Measurements from ENCODE around the gene CCNJL.

CCNJL gene

DNA sequence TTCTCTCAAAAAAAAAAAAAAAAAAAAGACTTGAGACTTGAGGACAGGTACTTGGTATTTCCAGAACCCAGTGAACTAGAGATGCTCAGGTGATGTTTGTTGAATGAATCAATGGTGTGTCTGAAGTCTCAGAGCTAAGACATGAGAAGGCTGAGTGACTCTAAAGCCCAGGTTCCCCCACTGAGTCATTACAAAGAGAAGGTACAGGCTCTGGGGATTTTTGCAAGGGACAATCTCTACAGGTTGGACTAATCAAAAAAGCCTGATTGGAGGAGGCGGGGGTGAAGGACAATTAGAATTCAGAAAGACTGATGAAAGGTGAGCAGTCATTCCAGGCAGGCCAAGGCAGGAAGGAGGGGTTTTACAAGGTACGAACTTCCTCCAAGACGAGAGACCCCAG lies 91.3 kb downstream of the CCNJL start:
- DNase-seq (ENCODE audit: low read depth): no peak

DNA sequence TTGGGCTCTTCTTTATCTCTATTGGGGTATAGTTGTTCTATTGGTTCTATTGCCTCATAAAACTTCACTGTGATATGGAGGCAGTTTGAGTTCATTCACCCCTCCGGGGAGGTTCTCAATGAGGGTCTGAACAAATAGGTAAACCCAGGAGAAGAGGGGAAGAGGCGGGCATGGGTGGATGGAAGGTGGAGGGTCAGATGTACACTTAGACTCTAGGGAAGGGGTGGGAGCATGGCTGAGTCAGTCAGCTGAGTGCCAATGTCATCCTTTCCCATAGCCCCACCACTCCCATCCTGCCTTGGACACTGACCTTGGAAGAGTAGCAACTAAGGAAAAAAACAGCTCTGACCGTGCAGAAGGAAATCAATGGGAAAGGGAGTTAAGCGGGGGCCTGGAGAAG lies 93.0 kb downstream of the CCNJL start:
- DNase-seq (ENCODE audit: low read depth): no peak

DNA sequence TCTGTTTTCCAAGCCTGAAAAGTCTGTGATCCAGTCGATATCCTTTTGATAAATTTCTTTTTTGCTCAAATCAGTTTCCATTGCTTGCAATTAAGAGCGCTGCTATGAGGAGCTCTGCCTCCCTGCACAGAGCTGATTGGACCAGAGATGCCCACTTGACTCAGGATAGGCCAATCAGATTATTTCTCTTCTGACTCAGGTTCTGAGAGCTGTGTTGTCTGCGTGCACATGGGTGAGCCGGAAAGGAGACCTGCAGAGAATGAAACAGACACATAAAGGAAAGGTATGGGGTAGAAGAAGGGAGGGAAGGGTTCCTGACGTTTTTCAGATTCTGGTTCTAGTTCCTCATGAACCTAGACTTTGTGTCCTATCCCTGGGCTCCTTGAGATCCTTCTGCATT lies 98.8 kb downstream of the CCNJL start:
- no peak for DNase-seq (ENCODE audit: low read depth)

GRCh38 chr5:160211352-160211751 lies 101.0 kb downstream of the CCNJL start:
- no peak for DNase-seq (ENCODE audit: low read depth)

DNA sequence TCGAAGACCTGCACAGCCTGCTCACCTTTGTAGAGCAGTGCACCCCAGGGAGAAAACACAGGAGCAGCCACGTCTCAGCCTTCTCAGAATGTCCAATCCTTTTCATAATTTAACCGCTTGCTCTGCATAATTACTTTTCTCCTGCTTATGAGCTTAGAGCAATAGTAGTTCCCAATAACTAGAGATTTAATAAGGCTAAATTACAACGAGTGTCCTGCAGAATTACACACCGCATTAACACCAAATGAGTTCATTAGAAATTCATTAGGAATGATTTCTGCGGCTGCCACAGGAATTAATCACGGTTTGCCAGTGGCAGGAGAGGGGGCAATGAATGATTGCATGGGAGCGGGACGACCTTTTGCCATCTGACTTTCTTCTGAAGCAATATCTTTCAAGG lies 101.8 kb downstream of the CCNJL start:
- DNase-seq (ENCODE audit: low read depth): no peak

DNA sequence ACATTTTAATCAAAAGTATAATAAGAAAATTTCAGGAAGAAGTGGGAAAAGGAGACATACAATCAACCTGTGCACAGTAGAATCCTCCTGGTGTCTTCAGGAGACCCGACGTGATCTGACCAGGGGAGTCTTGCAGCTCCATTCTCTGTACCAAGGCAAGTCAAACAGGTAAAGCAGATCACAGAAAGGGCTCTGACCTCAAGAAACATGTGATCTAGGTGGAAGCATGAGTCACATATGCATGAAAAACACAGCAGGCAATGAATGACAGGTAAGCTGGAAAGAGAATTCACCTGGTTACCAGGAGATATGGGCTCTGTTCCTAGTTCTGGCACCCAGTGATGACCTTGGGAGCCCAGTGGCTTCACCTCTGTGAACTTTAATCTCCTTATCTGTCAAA lies 102.4 kb downstream of the CCNJL start:
- no peak for DNase-seq (ENCODE audit: low read depth)

DNA sequence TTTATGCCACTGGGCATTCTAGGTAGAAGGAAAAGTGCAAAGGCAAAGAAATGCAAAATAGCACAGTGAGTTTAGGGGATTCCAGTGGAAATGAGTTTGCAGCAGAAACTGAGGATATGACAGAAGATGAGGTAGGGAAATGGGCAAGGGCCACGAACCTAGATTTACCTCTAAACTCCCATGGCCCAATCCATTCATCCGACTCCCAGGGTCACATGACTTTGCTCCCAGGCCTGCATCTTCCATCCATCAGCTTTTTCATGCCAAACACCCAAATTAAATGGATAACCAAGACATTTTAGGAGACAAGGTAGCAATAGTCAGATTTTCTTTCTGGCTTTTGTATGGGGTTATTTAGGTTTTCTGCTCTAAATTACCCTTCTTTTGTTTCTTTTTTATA lies 105.3 kb downstream of the CCNJL start:
- no peak for DNase-seq (ENCODE audit: low read depth)

Measured in GM04503 (cell line).